ENCODE measurements around the gene HIC1. TPM values are rescaled to one million over a fixed set of nuclear protein-coding genes. Genes with fewer than 3 reads are reported as not detected.

HIC1 gene
- polyA plus RNA-seq, 1 of the 3 experiments (the other 2 are of a cell fraction): 6.4 TPM

DNA sequence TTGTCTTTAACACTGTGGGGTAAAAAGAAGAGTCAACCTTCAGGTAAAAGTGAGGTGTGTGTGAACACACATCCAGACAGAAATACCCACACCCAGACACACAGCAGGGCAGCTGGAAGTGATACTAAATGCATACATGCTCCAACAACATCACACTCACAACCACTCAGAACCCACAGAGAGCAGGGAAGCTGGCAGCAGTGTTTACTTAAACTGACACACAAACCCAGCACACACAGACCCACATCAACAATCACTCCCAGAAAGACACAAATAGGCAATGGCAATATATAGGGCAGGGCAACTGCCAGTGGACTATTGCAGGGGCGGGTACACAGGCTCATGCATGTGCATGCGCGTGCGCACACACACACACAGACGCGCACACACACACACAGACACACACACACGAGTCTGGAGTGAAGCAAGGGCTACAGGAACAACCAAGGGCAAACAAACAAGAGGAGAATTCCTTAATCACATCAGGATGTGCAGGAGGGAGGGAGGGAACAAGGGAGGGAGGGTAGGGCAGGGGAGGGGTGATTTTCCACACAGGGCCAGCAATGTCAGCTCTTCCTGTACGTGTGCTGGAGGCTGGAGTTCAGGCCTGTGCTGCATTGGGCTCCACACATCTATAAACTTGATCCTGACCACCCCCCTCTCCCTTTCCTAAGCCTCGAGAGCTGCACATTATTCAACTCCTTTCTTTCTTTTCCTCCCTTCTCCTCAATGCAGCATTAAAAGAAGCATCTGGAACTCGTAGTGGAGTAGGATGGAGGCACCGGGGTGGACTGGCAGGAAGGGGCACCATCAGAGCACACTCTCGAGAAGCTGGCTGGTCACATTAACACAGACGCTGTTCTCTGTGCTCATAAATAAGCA, 30.1 kb downstream of the HIC1 start:
- H3K4me1 ChIP-seq (ENCODE audit: control insufficient read depth in 1 of 2, insufficient read depth in 2 of 2, low read depth in 1 of 2, low read length in 1 of 2): peaks cover 29 to 86% of the 10 kb centered on the region in 2 experiments

More for the DNA sequence above, 30.1 kb downstream of the HIC1 start:
- H3K4me3 ChIP-seq (ENCODE audit: low read depth in 2 of 2, low read length in 1 of 2): no peak overlapping the region
- H3K4me2 ChIP-seq: peak overlapping the region; percentile 41; the same call in 1 of the 2 replicates
- 53% methylated on average over 13 of the region's 13 CpGs for WGBS (ENCODE audit: low lambda C conversion rate)
- peak in 1 of 2 experiments; percentile 63; a peak in 2 of 4 replicates for TF ChIP-seq EP300 (IDR thresholded peaks at IDR 0.05; ENCODE audit: borderline replicate concordance in 1 of 2, low read depth in 1 of 2, low read length in 1 of 2)
- peak; percentile 45; the same call in 1 of the 2 replicates for TF ChIP-seq RCOR1 (IDR thresholded peaks at IDR 0.05; ENCODE audit: low read length)
- TF ChIP-seq, protein P1, sequence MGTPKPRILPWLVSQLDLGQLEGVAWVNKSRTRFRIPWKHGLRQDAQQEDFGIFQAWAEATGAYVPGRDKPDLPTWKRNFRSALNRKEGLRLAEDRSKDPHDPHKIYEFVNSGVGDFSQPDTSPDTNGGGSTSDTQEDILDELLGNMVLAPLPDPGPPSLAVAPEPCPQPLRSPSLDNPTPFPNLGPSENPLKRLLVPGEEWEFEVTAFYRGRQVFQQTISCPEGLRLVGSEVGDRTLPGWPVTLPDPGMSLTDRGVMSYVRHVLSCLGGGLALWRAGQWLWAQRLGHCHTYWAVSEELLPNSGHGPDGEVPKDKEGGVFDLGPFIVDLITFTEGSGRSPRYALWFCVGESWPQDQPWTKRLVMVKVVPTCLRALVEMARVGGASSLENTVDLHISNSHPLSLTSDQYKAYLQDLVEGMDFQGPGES (IDR thresholded peaks at IDR 0.05; ENCODE audit: low read depth, low read length): no peak
- TF ChIP-seq, protein P2, sequence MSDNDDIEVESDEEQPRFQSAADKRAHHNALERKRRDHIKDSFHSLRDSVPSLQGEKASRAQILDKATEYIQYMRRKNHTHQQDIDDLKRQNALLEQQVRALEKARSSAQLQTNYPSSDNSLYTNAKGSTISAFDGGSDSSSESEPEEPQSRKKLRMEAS (IDR thresholded peaks at IDR 0.05; ENCODE audit: low read depth): no peak
- TF ChIP-seq GATA2 (CRISPR knock-in tag; IDR thresholded peaks at IDR 0.05): no peak; the same call in 1 of the 2 replicates
- peak; percentile 60; the same call in 1 of the 2 replicates for TF ChIP-seq TCF12 (IDR thresholded peaks at IDR 0.05)
- TF ChIP-seq JUND (IDR thresholded peaks at IDR 0.05): no peak
- TF ChIP-seq, protein P3, sequence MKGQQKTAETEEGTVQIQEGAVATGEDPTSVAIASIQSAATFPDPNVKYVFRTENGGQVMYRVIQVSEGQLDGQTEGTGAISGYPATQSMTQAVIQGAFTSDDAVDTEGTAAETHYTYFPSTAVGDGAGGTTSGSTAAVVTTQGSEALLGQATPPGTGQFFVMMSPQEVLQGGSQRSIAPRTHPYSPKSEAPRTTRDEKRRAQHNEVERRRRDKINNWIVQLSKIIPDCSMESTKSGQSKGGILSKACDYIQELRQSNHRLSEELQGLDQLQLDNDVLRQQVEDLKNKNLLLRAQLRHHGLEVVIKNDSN (IDR thresholded peaks at IDR 0.05; ENCODE audit: borderline replicate concordance, low read depth): no peak
- TF ChIP-seq POLR2AphosphoS5 (IDR thresholded peaks at IDR 0.05; ENCODE audit: low read depth, low read length): peak; percentile 17; the same call in 1 of the 2 replicates
- TF ChIP-seq MXI1 (IDR thresholded peaks at IDR 0.05; ENCODE audit: low read depth, low read length): peak; percentile 52; the same call in 1 of the 2 replicates
- TF ChIP-seq EZH2phosphoT487 (IDR thresholded peaks at IDR 0.05; ENCODE audit: borderline replicate concordance, low read depth): no peak
- TF ChIP-seq NRF1 (IDR thresholded peaks at IDR 0.05; ENCODE audit: low read depth, low read length): 0 out of 2 replicates have a peak, but pooled peaks have one; percentile 23
- no peak for TF ChIP-seq TEAD4 (IDR thresholded peaks at IDR 0.05; ENCODE audit: borderline replicate concordance, insufficient read depth)
- no peak for TF ChIP-seq SMC3 (IDR thresholded peaks at IDR 0.05; ENCODE audit: low read depth, low read length)
- no peak for TF ChIP-seq RFX5 (IDR thresholded peaks at IDR 0.05; ENCODE audit: low read length)
- TF ChIP-seq, protein P4, sequence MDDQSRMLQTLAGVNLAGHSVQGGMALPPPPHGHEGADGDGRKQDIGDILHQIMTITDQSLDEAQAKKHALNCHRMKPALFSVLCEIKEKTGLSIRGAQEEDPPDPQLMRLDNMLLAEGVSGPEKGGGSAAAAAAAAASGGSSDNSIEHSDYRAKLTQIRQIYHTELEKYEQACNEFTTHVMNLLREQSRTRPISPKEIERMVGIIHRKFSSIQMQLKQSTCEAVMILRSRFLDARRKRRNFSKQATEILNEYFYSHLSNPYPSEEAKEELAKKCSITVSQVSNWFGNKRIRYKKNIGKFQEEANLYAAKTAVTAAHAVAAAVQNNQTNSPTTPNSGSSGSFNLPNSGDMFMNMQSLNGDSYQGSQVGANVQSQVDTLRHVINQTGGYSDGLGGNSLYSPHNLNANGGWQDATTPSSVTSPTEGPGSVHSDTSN (IDR thresholded peaks at IDR 0.05): no peak
- no peak for TF ChIP-seq GABPA (IDR thresholded peaks at IDR 0.05; ENCODE audit: low read depth)
- TF ChIP-seq CHD2 (IDR thresholded peaks at IDR 0.05; ENCODE audit: low read length, partially characterized antibody): no peak
- TF ChIP-seq FOXJ3 (CRISPR knock-in tag; IDR thresholded peaks at IDR 0.05): 0 out of 2 replicates have a peak, but pooled peaks have one; percentile 7
- TF ChIP-seq RXRA (IDR thresholded peaks at IDR 0.05; ENCODE audit: borderline replicate concordance, low read depth): no peak
- TF ChIP-seq, protein P5, sequence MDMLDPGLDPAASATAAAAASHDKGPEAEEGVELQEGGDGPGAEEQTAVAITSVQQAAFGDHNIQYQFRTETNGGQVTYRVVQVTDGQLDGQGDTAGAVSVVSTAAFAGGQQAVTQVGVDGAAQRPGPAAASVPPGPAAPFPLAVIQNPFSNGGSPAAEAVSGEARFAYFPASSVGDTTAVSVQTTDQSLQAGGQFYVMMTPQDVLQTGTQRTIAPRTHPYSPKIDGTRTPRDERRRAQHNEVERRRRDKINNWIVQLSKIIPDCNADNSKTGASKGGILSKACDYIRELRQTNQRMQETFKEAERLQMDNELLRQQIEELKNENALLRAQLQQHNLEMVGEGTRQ (IDR thresholded peaks at IDR 0.05; ENCODE audit: borderline replicate concordance, low read depth, low read length): no peak
- peaks cover 12% of the 10 kb centered on the region for H3F3A ChIP-seq (replicated peaks; ENCODE audit: insufficient read depth)
- no peak overlapping the region for H2AFZ ChIP-seq (ENCODE audit: low read depth)
- peaks cover 9 to 10% of the 10 kb centered on the region in 2 experiments for H3K36me3 ChIP-seq (replicated peaks in 1 of 2; ENCODE audit: control insufficient read depth in 1 of 2, insufficient read depth in 2 of 2, low read length in 1 of 2)
- peak; percentile 73 for DNase-seq
- CTCF ChIA-PET: interaction anchor here (0.8 to 2.7 kb wide), 10 partner anchors 8 to 160 kb away, joined by 3 to 17 read pairs (median 4); partner anchors contain the start of gene HIC1
- H3K27me3 ChIP-seq (ENCODE audit: insufficient read depth): no peaks in the 10 kb centered on the region
- no peaks in the 10 kb centered on the region for H3K9me3 ChIP-seq
- H3K27ac ChIP-seq (ENCODE audit: low read depth in 2 of 2, low read length in 1 of 2): peak overlapping the region; percentile 57 to 89
- H3K9ac ChIP-seq: peak overlapping the region; percentile 6; the same call in 1 of the 2 replicates
- no peaks in the 10 kb centered on the region for H4K20me1 ChIP-seq (ENCODE audit: insufficient read depth)
- POLR2A ChIA-PET: interaction anchor here (0.8 to 1.1 kb wide), 2 partner anchors 9 to 17 kb away, joined by 3 to 5 read pairs; no protein-coding TSS in a partner anchor
- H3K79me2 ChIP-seq (ENCODE audit: insufficient read depth): peaks cover 6% of the 10 kb centered on the region; the same call in 1 of the 2 replicates
- no peaks in the 10 kb centered on the region for H3K9me2 ChIP-seq

All from SK-N-SH (cell line).